Caco-2 (cell line): Measurements from ENCODE around the gene RABGAP1L. TPM values are rescaled to one million over a fixed set of nuclear protein-coding genes. Genes with fewer than 3 reads are reported as not detected.

Experiments
- BruUV-seq: library from RNA; stranded (reverse); fragments of 400-500 nt; replicated peaks from 2 replicates; lab custom pipeline; 2021; lab: Mats Ljungman, UMichigan
- CTCF ChIA-PET: fragments of 300-600 bp; sonication (Branson Sonifier 250); formaldehyde crosslinking; loops from one replicate; lab custom pipeline; 2022; ENCODE audit warnings: antibody characterized with exemption; lab: Charles Lee
- POLR2A ChIA-PET: fragments of 300-600 bp; sonication (Branson Sonifier 250); formaldehyde crosslinking; loops from one replicate; lab custom pipeline; 2022; ENCODE audit warnings: antibody characterized with exemption; lab: Charles Lee
- DNase-seq, 2 experiments: peaks; one replicate each; pipeline versions ENCODE4 v3.0.0 to v3.0.0-alpha.2; 2020 to 2022
- H3K27me3 ChIP-seq: replicated peaks from 2 replicates; pipeline ENCODE4 v1.6.0; 2011; ENCODE audit warnings: low read length; ENCODE audit not compliant: control insufficient read depth, insufficient read depth
- H3K36me3 ChIP-seq: 2 replicates; pipeline ENCODE4 v1.5.1; 2011; ENCODE audit warnings: low read length; ENCODE audit not compliant: control insufficient read depth, insufficient read depth
- H3K4me1 ChIP-seq: fragments of 250-450 bp; sonication (Bioruptor Pico); 2 replicates; pipeline ENCODE4 v1.5.1; 2020; ENCODE audit warnings: mild to moderate bottlenecking
- H3K4me3 ChIP-seq: 2 replicates; pipeline ENCODE4 v1.5.1; 2011; ENCODE audit warnings: low read depth, mild to moderate bottlenecking, control low read depth, low read length
- H3K9me3 ChIP-seq: fragments of 250-450 bp; sonication (Bioruptor Pico); 2 replicates; pipeline ENCODE4 v1.5.1; 2020; ENCODE audit warnings: mild to moderate bottlenecking, moderate library complexity
- H3K27ac Mint-ChIP-seq: one replicate; pipeline ENCODE4 v1.8.0; 2022; ENCODE audit warnings: mixed read lengths; ENCODE audit not compliant: unreplicated experiment
- H3K27me3 Mint-ChIP-seq: one replicate; pipeline ENCODE4 v1.8.0; 2022; ENCODE audit warnings: mixed read lengths; ENCODE audit not compliant: insufficient read depth, unreplicated experiment
- H3K36me3 Mint-ChIP-seq: one replicate; pipeline ENCODE4 v1.8.0; 2022; ENCODE audit warnings: mild to moderate bottlenecking, mixed read lengths; ENCODE audit not compliant: insufficient read depth, unreplicated experiment
- H3K4me1 Mint-ChIP-seq: one replicate; pipeline ENCODE4 v1.8.0; 2022; ENCODE audit warnings: low read depth, mixed read lengths; ENCODE audit not compliant: unreplicated experiment
- H3K4me3 Mint-ChIP-seq: one replicate; pipeline ENCODE4 v1.8.0; 2022; ENCODE audit warnings: mild to moderate bottlenecking, moderate library complexity, mixed read lengths; ENCODE audit not compliant: unreplicated experiment
- H3K9me3 Mint-ChIP-seq: one replicate; pipeline ENCODE4 v1.8.0; 2022; ENCODE audit warnings: mixed read lengths; ENCODE audit not compliant: unreplicated experiment
- intact Hi-C: fragments of 100-400 bp; cut with micrococcal nuclease; formaldehyde crosslinking; loops from one replicate; pipeline ENCODE4 v1.10.0; 2022; ENCODE audit not compliant: unreplicated experiment
- total RNA-seq: library from RNA; stranded (reverse); gene quantifications from 2 replicates; pipeline ENCODE4 v1.2.3, GENCODE V29; 2022
- TF ChIP-seq, protein P1 (sequence below), 2 experiments: fragments of 200-600 bp in 1 of 2; IDR thresholded peaks; 1 replicate in 1 of 2; 2 replicates in 1 of 2; pipeline versions ENCODE4 v1.5.1 to v1.8.0; 2011 to 2022; ENCODE audit warnings: antibody characterized with exemption in 1 of 2, control low read depth in 1 of 2, inconsistent platforms in 1 of 2, low read depth in 1 of 2, low read length in 1 of 2, mild to moderate bottlenecking in 1 of 2, moderate library complexity in 1 of 2; ENCODE audit not compliant: insufficient read depth in 1 of 2, severe bottlenecking in 1 of 2, unreplicated experiment in 1 of 2

The RABGAP1L gene
- total RNA-seq, 1 experiment from 2014 or later: 20.3 TPM

DNA sequence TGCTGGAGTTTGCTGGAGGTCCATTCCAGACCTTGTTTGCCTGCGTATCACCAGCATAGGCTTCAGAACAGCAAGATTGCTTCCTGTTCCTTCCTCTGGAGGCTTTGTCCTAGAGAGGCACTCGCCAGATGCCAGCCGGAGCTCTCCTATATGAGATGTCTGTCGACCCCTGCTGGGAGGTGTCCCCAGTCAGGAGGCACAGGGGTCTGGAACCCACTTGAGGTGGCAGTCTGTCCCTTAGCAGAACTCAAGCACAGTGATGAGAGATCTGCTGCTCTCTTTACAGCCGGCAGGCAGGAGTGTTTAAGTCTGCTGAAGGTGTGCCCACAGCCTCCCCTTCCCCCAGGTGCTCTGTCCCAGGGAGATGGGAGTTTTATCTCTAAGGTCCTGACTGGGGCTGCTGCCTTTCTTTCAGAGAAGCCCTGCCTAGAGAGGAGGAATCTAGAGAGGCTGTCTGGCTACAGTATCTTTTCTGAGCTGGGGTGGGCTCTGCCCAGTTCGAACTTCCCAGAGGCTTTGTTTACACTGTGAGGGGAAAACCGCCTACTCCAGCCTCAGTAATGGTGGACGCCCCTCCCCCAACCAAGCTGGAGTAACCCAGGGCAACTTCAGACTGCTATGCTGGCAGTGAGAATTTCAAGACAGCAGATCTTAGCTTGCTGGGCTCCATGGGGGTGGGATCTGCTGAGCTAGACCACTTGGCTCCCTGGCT, 493.4 kb downstream of the RABGAP1L start:
- TF ChIP-seq, protein P1, sequence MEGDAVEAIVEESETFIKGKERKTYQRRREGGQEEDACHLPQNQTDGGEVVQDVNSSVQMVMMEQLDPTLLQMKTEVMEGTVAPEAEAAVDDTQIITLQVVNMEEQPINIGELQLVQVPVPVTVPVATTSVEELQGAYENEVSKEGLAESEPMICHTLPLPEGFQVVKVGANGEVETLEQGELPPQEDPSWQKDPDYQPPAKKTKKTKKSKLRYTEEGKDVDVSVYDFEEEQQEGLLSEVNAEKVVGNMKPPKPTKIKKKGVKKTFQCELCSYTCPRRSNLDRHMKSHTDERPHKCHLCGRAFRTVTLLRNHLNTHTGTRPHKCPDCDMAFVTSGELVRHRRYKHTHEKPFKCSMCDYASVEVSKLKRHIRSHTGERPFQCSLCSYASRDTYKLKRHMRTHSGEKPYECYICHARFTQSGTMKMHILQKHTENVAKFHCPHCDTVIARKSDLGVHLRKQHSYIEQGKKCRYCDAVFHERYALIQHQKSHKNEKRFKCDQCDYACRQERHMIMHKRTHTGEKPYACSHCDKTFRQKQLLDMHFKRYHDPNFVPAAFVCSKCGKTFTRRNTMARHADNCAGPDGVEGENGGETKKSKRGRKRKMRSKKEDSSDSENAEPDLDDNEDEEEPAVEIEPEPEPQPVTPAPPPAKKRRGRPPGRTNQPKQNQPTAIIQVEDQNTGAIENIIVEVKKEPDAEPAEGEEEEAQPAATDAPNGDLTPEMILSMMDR (IDR thresholded peaks at IDR 0.05; ENCODE audit: insufficient read depth in 1 of 2, low read depth in 1 of 2, low read length in 1 of 2, severe bottlenecking in 1 of 2, unreplicated experiment in 1 of 2): no peak
- H3K4me1 Mint-ChIP-seq: no peaks in the 10 kb centered on the region
- no peaks in the 10 kb centered on the region for H3K4me1 ChIP-seq
- no peaks in the 10 kb centered on the region for H3K36me3 ChIP-seq
- H3K27me3 Mint-ChIP-seq: no peaks in the 10 kb centered on the region
- no peaks in the 10 kb centered on the region for H3K9me3 ChIP-seq
- H3K27ac Mint-ChIP-seq: no peak overlapping the region
- no TSS peak for BruUV-seq
- no peaks in the 10 kb centered on the region for H3K27me3 ChIP-seq
- H3K4me3 Mint-ChIP-seq: no peak overlapping the region
- no peak overlapping the region for H3K4me3 ChIP-seq
- H3K36me3 Mint-ChIP-seq: no peaks in the 10 kb centered on the region
- H3K9me3 Mint-ChIP-seq: no peaks in the 10 kb centered on the region
- DNase-seq: no peak
- CTCF ChIA-PET: no interaction called here
- intact Hi-C loops: no loop called here
- POLR2A ChIA-PET: no interaction called here

DNA sequence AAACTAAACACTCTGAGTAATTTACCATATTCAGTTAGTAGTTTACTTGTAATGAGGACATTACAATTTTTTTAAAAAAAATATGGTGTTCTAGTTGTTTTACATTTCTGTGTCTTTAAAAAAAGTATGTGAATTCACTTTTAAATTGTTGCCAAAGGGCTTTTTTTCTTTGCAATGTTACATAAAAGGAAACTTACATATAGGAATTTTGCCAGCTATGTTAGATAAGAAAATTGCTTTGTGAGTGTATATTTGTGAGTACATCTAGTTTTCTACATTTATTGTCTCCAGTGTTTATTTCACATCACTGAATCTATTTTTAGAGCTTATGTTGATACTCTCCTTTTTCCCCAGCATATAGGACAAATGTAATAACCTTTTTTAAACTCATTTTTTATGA, 495.2 kb downstream of the RABGAP1L start:
- BruUV-seq: no TSS peak
- ChIA-PET POLR2A (no interaction called here), CTCF (no interaction called here)
- no peak overlapping the region for H3K4me3 ChIP-seq
- no peaks in the 10 kb centered on the region for H3K27me3 ChIP-seq
- Mint-ChIP-seq H3K4me1 (no peaks in the 10 kb centered on the region), H3K36me3 (no peaks in the 10 kb centered on the region), H3K4me3 (no peak overlapping the region), H3K27me3 (no peaks in the 10 kb centered on the region), H3K27ac (no peak overlapping the region), H3K9me3 (peaks cover 10% of the 10 kb centered on the region)
- no peaks in the 10 kb centered on the region for H3K36me3 ChIP-seq
- H3K9me3 ChIP-seq: no peaks in the 10 kb centered on the region
- no peaks in the 10 kb centered on the region for H3K4me1 ChIP-seq
- no peak for DNase-seq
- TF ChIP-seq, protein P1 (IDR thresholded peaks at IDR 0.05; ENCODE audit: insufficient read depth in 1 of 2, low read depth in 1 of 2, low read length in 1 of 2, severe bottlenecking in 1 of 2, unreplicated experiment in 1 of 2): no peak
- intact Hi-C loops: no loop called here

DNA sequence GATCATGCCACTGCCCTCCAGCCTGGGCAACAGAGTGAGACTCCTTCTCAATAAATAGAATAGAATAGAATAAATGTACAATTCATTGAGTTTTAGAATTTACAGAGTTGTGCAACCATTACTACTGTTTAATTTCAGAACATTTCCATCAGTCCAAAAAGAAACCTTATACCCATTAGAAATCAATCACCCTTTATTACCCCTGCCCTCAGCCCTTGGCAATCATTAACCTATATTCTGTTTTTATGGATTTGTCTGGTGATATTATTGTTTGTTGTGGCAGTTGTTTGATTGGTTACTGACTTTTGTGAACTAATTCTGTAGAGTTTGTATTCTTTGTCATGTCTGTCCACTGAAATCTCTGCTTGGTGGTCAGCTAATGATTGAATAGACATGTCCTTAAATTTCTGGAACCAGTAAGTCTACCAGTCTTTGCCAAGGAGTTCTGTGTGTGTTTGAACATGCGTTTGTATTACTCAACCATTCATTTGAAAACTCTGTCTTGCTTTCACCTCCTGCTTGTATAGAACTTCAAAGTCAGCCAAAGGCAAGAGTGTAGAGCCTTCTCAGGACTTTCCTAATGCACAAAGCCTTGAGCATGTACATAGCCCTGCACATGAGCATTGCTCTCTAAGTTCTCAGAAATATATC, 497.2 kb downstream of the RABGAP1L start:
- CTCF ChIA-PET: no interaction called here

More for the DNA sequence above, 497.2 kb downstream of the RABGAP1L start:
- no peak for DNase-seq
- Histone ChIP-seq H3K4me1 (no peaks in the 10 kb centered on the region), H3K27me3 (no peaks in the 10 kb centered on the region), H3K36me3 (no peaks in the 10 kb centered on the region), H3K9me3 (no peaks in the 10 kb centered on the region), H3K4me3 (no peak overlapping the region)
- POLR2A ChIA-PET: no interaction called here
- Mint-ChIP-seq H3K36me3 (no peaks in the 10 kb centered on the region), H3K27me3 (no peaks in the 10 kb centered on the region), H3K27ac (no peak overlapping the region), H3K4me1 (no peaks in the 10 kb centered on the region), H3K4me3 (no peak overlapping the region), H3K9me3 (peaks cover 10% of the 10 kb centered on the region)
- intact Hi-C loops: no loop called here
- BruUV-seq: no TSS peak
- TF ChIP-seq, protein P1 (IDR thresholded peaks at IDR 0.05; ENCODE audit: insufficient read depth in 1 of 2, low read depth in 1 of 2, low read length in 1 of 2, severe bottlenecking in 1 of 2, unreplicated experiment in 1 of 2): no peak
